ENCODE measurements around the gene KMT2A. TPM values are rescaled to one million over a fixed set of nuclear protein-coding genes. Genes with fewer than 3 reads are reported as not detected.
"Not testable (repeated sequence)": the region's sequence is repeated elsewhere in the genome, so short reads cannot be mapped to it uniquely, and the experiment has no call there.

Gene KMT2A
- total RNA-seq, 1 donor from 2014 or later, result 20.4 TPM

DNA sequence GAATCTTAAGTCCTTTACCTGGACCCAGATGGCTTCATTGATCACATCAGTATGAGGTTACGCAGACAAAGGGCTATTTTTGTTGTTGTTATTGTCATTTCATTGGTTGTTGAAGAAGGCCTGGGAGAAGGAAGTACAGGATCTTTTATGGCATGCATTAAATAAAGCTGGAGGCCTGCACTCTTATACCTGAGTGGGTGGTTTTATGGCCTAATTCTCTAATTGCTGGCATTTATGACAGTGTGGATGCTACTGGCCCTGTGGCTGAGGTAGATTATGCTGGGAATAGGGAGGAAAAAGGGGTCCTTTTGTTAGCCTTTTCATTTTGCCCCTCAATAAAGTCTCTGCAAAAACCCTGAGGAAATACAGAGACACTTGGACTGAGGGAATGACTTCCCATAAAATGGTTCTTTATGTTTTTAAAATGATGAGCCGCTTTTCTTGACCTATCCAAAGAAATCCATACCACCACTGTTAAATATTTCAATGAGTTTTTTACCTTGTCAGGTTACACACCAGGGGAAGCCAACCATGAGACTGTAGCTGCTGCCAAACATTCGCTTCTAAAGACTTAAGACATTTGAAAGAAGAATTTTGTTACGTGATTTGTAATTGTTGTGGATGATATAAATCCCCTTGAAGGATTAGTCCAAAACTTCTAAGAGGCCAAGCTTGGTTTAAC is 6.8 kb downstream of the KMT2A start:
- no peak overlapping the region for H3K27ac ChIP-seq (ENCODE audit: low read depth, low read length)
- H3K4me3 ChIP-seq (ENCODE audit: low read length in 3 of 3), result no peak overlapping the region
- H3K9me3 ChIP-seq (ENCODE audit: control insufficient read depth in 3 of 3, low read length in 3 of 3), result no peaks in the 10 kb centered on the region
- peaks cover 0 to 5% (median 2%) of the 10 kb centered on the region in 3 donors for H3K36me3 ChIP-seq (ENCODE audit: control insufficient read depth in 3 of 3, insufficient read depth in 3 of 3, low read length in 3 of 3)
- no peaks in the 10 kb centered on the region for H3K27me3 ChIP-seq (ENCODE audit: control insufficient read depth in 3 of 3, insufficient read depth in 3 of 3, low read length in 3 of 3)
- no peak overlapping the region for H3K9ac ChIP-seq (ENCODE audit: low read depth in 1 of 3, low read length in 3 of 3)
- H3K4me1 ChIP-seq (ENCODE audit: control insufficient read depth in 3 of 3, insufficient read depth in 3 of 3, low read length in 3 of 3), result peaks cover 14 to 29% (median 26%) of the 10 kb centered on the region in 3 donors

- Histone ChIP-seq H3K36me3 (ENCODE audit: control insufficient read depth in 3 of 3, insufficient read depth in 3 of 3, low read length in 3 of 3) (peaks cover 0 to 5% (median 2%) of the 10 kb centered on the region in 3 donors), H3K27ac (ENCODE audit: low read depth, low read length) (no peak overlapping the region), H3K9ac (ENCODE audit: low read depth in 1 of 3, low read length in 3 of 3) (no peak overlapping the region), H3K9me3 (ENCODE audit: control insufficient read depth in 3 of 3, low read length in 3 of 3) (no peaks in the 10 kb centered on the region), H3K4me3 (ENCODE audit: low read length in 3 of 3) (no peak overlapping the region), H3K4me1 (ENCODE audit: control insufficient read depth in 3 of 3, insufficient read depth in 3 of 3, low read length in 3 of 3) (peaks cover 9 to 23% (median 19%) of the 10 kb centered on the region in 3 donors), H3K27me3 (ENCODE audit: control insufficient read depth in 3 of 3, insufficient read depth in 3 of 3, low read length in 3 of 3) (no peaks in the 10 kb centered on the region)
Observed at GRCh38 chr11:118443590-118444218, 7.4 kb downstream of the KMT2A start.

DNA sequence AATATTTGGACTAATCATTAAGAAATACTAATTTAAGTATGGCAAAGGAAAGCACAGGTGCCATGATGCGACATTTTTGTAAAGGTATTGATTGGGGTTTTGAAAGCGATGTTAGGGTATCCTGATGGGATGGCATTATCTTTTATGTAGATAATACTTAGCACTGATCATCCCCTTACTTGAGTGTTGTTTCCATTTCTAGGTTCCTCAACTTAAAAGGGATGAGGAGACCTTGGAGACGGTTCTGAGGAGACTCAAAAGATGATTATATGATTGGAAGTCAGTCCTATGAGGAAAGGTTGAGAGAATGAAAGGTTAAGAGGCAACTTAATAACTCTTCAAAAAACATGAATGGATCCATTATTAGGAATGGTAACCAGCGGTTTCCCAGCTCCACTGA is 11.1 kb downstream of the KMT2A start:
- Histone ChIP-seq H3K4me1 (ENCODE audit: control insufficient read depth in 3 of 3, insufficient read depth in 3 of 3, low read length in 3 of 3) (peaks cover 2 to 5% (median 4%) of the 10 kb centered on the region in 3 donors), H3K4me3 (ENCODE audit: low read length in 3 of 3) (no peak overlapping the region), H3K27ac (ENCODE audit: low read depth, low read length) (no peak overlapping the region), H3K9me3 (ENCODE audit: control insufficient read depth in 3 of 3, low read length in 3 of 3) (no peaks in the 10 kb centered on the region), H3K27me3 (ENCODE audit: control insufficient read depth in 3 of 3, insufficient read depth in 3 of 3, low read length in 3 of 3) (no peaks in the 10 kb centered on the region), H3K9ac (ENCODE audit: low read depth in 1 of 3, low read length in 3 of 3) (no peak overlapping the region), H3K36me3 (ENCODE audit: control insufficient read depth in 3 of 3, insufficient read depth in 3 of 3, low read length in 3 of 3) (peaks cover 0 to 5% (median 2%) of the 10 kb centered on the region in 3 donors)

- Histone ChIP-seq H3K27ac (ENCODE audit: low read depth, low read length) (no peak overlapping the region), H3K9me3 (ENCODE audit: control insufficient read depth in 3 of 3, low read length in 3 of 3) (no peaks in the 10 kb centered on the region), H3K9ac (ENCODE audit: low read depth in 1 of 3, low read length in 3 of 3) (no peak overlapping the region), H3K4me1 (ENCODE audit: control insufficient read depth in 3 of 3, insufficient read depth in 3 of 3, low read length in 3 of 3) (no peaks in the 10 kb centered on the region), H3K4me3 (ENCODE audit: low read length in 3 of 3) (no peak overlapping the region), H3K36me3 (ENCODE audit: control insufficient read depth in 3 of 3, insufficient read depth in 3 of 3, low read length in 3 of 3) (peaks cover 0 to 5% (median 2%) of the 10 kb centered on the region in 3 donors), H3K27me3 (ENCODE audit: control insufficient read depth in 3 of 3, insufficient read depth in 3 of 3, low read length in 3 of 3) (no peaks in the 10 kb centered on the region)
Observed at GRCh38 chr11:118448294-118448693, 12.0 kb downstream of the KMT2A start.

GRCh38 chr11:118449316-118449918 is 13.1 kb downstream of the KMT2A start:
- peaks cover 0 to 5% (median 2%) of the 10 kb centered on the region in 3 donors for H3K36me3 ChIP-seq (ENCODE audit: control insufficient read depth in 3 of 3, insufficient read depth in 3 of 3, low read length in 3 of 3)
- H3K27me3 ChIP-seq (ENCODE audit: control insufficient read depth in 3 of 3, insufficient read depth in 3 of 3, low read length in 3 of 3), result no peaks in the 10 kb centered on the region
- no peaks in the 10 kb centered on the region for H3K9me3 ChIP-seq (ENCODE audit: control insufficient read depth in 3 of 3, low read length in 3 of 3)
- H3K4me1 ChIP-seq (ENCODE audit: control insufficient read depth in 3 of 3, insufficient read depth in 3 of 3, low read length in 3 of 3), result no peaks in the 10 kb centered on the region
- H3K27ac ChIP-seq (ENCODE audit: low read depth, low read length), result no peak overlapping the region
- H3K9ac ChIP-seq (ENCODE audit: low read depth in 1 of 3, low read length in 3 of 3), result no peak overlapping the region
- no peak overlapping the region for H3K4me3 ChIP-seq (ENCODE audit: low read length in 3 of 3)

GRCh38 chr11:118450451-118450850 is 14.2 kb downstream of the KMT2A start:
- H3K27ac ChIP-seq (ENCODE audit: low read depth, low read length), result no peak overlapping the region
- peaks cover 0 to 5% (median 2%) of the 10 kb centered on the region in 3 donors for H3K36me3 ChIP-seq (ENCODE audit: control insufficient read depth in 3 of 3, insufficient read depth in 3 of 3, low read length in 3 of 3)
- no peaks in the 10 kb centered on the region for H3K27me3 ChIP-seq (ENCODE audit: control insufficient read depth in 3 of 3, insufficient read depth in 3 of 3, low read length in 3 of 3)
- H3K4me1 ChIP-seq (ENCODE audit: control insufficient read depth in 3 of 3, insufficient read depth in 3 of 3, low read length in 3 of 3), result no peaks in the 10 kb centered on the region
- no peak overlapping the region for H3K9ac ChIP-seq (ENCODE audit: low read depth in 1 of 3, low read length in 3 of 3)
- no peak overlapping the region for H3K4me3 ChIP-seq (ENCODE audit: low read length in 3 of 3)
- no peaks in the 10 kb centered on the region for H3K9me3 ChIP-seq (ENCODE audit: control insufficient read depth in 3 of 3, low read length in 3 of 3)

GRCh38 chr11:118462178-118462577 is 25.9 kb downstream of the KMT2A start:
- H3K27me3 ChIP-seq (ENCODE audit: control insufficient read depth in 3 of 3, insufficient read depth in 3 of 3, low read length in 3 of 3), result no peaks in the 10 kb centered on the region
- no peaks in the 10 kb centered on the region for H3K4me1 ChIP-seq (ENCODE audit: control insufficient read depth in 3 of 3, insufficient read depth in 3 of 3, low read length in 3 of 3)
- no peak overlapping the region for H3K9ac ChIP-seq (ENCODE audit: low read depth in 1 of 3, low read length in 3 of 3)
- no peaks in the 10 kb centered on the region for H3K36me3 ChIP-seq (ENCODE audit: control insufficient read depth in 3 of 3, insufficient read depth in 3 of 3, low read length in 3 of 3)
- H3K4me3 ChIP-seq (ENCODE audit: low read length in 3 of 3), result no peak overlapping the region
- H3K9me3 ChIP-seq (ENCODE audit: control insufficient read depth in 3 of 3, low read length in 3 of 3), result no peaks in the 10 kb centered on the region
- H3K27ac ChIP-seq (ENCODE audit: low read depth, low read length), result no peak overlapping the region

DNA sequence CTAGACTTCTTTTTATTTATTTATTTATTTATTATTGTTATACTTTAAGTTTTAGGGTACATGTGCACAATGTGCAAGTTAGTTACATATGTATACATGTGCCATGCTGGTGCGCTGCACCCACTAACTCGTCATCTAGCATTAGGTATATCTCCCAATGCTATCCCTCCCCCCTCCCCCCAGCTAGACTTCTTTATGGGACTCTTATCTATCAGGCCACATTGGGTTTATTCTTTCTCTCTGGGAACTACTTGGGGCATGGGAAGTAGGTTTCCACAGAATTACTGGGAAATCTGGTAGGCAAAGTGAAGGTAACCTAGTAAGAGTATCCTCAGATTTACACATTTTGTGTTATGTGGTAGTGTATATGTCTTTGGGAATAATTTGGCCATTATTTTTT is 32.7 kb downstream of the KMT2A start:
- not testable (repeated sequence) for H3K4me3 ChIP-seq (ENCODE audit: low read length in 3 of 3); H3K9ac ChIP-seq (ENCODE audit: low read depth in 1 of 3, low read length in 3 of 3); H3K9me3 ChIP-seq (ENCODE audit: control insufficient read depth in 3 of 3, low read length in 3 of 3); H3K27ac ChIP-seq (ENCODE audit: low read depth, low read length); H3K27me3 ChIP-seq (ENCODE audit: control insufficient read depth in 3 of 3, insufficient read depth in 3 of 3, low read length in 3 of 3); H3K4me1 ChIP-seq (ENCODE audit: control insufficient read depth in 3 of 3, insufficient read depth in 3 of 3, low read length in 3 of 3)
- H3K36me3 ChIP-seq (ENCODE audit: control insufficient read depth in 3 of 3, insufficient read depth in 3 of 3, low read length in 3 of 3), result peaks cover 6 to 15% (median 12%) of the 10 kb centered on the region in 3 donors

DNA sequence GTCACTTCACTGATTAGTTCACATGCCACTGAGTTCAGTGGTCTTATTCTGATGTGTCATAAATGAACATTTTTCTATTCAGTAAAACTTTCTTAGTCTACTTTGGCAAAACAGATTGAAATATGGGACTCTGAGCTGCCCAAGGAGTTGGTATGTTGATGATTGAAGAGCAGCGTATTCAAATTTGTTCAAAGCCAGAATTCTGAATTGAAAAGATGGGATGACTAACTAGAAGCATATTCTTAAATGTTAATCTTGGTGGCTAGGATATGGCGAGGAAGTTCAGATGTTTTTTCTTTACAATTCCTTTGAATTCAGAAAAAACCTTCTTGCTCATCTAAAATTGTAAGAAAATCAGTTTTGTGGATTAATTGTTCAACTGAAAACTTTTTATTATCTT is 34.7 kb downstream of the KMT2A start:
- Histone ChIP-seq H3K27me3 (ENCODE audit: control insufficient read depth in 3 of 3, insufficient read depth in 3 of 3, low read length in 3 of 3) (no peaks in the 10 kb centered on the region), H3K9me3 (ENCODE audit: control insufficient read depth in 3 of 3, low read length in 3 of 3) (no peaks in the 10 kb centered on the region), H3K9ac (ENCODE audit: low read depth in 1 of 3, low read length in 3 of 3) (no peak overlapping the region), H3K4me1 (ENCODE audit: control insufficient read depth in 3 of 3, insufficient read depth in 3 of 3, low read length in 3 of 3) (no peaks in the 10 kb centered on the region), H3K36me3 (ENCODE audit: control insufficient read depth in 3 of 3, insufficient read depth in 3 of 3, low read length in 3 of 3) (peaks cover 6 to 15% (median 12%) of the 10 kb centered on the region in 3 donors), H3K4me3 (ENCODE audit: low read length in 3 of 3) (no peak overlapping the region), H3K27ac (ENCODE audit: low read depth, low read length) (no peak overlapping the region)

GRCh38 chr11:118473537-118473936 is 37.2 kb downstream of the KMT2A start:
- H3K9ac ChIP-seq (ENCODE audit: low read depth in 1 of 3, low read length in 3 of 3), result no peak overlapping the region
- peaks cover 18 to 32% (median 30%) of the 10 kb centered on the region in 3 donors for H3K36me3 ChIP-seq (ENCODE audit: control insufficient read depth in 3 of 3, insufficient read depth in 3 of 3, low read length in 3 of 3)
- H3K27me3 ChIP-seq (ENCODE audit: control insufficient read depth in 3 of 3, insufficient read depth in 3 of 3, low read length in 3 of 3), result no peaks in the 10 kb centered on the region
- H3K27ac ChIP-seq (ENCODE audit: low read depth, low read length), result no peak overlapping the region
- no peaks in the 10 kb centered on the region for H3K9me3 ChIP-seq (ENCODE audit: control insufficient read depth in 3 of 3, low read length in 3 of 3)
- no peak overlapping the region for H3K4me3 ChIP-seq (ENCODE audit: low read length in 3 of 3)
- no peaks in the 10 kb centered on the region for H3K4me1 ChIP-seq (ENCODE audit: control insufficient read depth in 3 of 3, insufficient read depth in 3 of 3, low read length in 3 of 3)
